HFF-Myc (cell line): ENCODE data around the gene ST3GAL3.
A peak's percentile ranks its signal among the peaks of the same experiment; 100 is the strongest.

ENCODE experiments used
- DNase-seq: peaks from one replicate; pipeline ENCODE4 v3.0.0-alpha.2; 2011; ENCODE audit warnings: low read depth; ENCODE audit errors: extremely low read depth
- H3K4me3 ChIP-seq: replicated peaks from 2 replicates; pipeline ENCODE4 v1.5.1; 2011; ENCODE audit warnings: low read depth, mild to moderate bottlenecking, control low read depth, low read length
- CTCF ChIP-seq: IDR thresholded peaks from 2 replicates; pipeline ENCODE4 v1.5.1; 2012; ENCODE audit warnings: mild to moderate bottlenecking, low read depth, low read length, control low read depth; ENCODE audit errors: missing control alignments

ST3GAL3 gene

GRCh38 chr1:43687301-43688108 is 19.8 kb upstream of the ST3GAL3 start:
- no peak overlapping the region for H3K4me3 ChIP-seq
- TF ChIP-seq CTCF = no peak
- DNase-seq = no peak

GRCh38 chr1:43688109-43688387 is 19.3 kb upstream of the ST3GAL3 start:
- no peak for DNase-seq
- TF ChIP-seq CTCF = no peak
- H3K4me3 ChIP-seq = no peak overlapping the region

- no peak for TF ChIP-seq CTCF
- H3K4me3 ChIP-seq = no peak overlapping the region
Observed at GRCh38 chr1:43688594-43689000, 18.7 kb upstream of the ST3GAL3 start.

GRCh38 chr1:43689289-43689688 is 18.0 kb upstream of the ST3GAL3 start:
- no peak overlapping the region for H3K4me3 ChIP-seq
- no peak for TF ChIP-seq CTCF
- DNase-seq = no peak

More at GRCh38 chr1:43688594-43689000, 18.7 kb upstream of the ST3GAL3 start:
- peak; percentile 73 for DNase-seq

- no peak for TF ChIP-seq CTCF
- no peak overlapping the region for H3K4me3 ChIP-seq
- no peak for DNase-seq
Observed at GRCh38 chr1:43691871-43692815, 15.2 kb upstream of the ST3GAL3 start.

- no peak for TF ChIP-seq CTCF
- H3K4me3 ChIP-seq = no peak overlapping the region
- no peak for DNase-seq
Observed at GRCh38 chr1:43693371-43693770, 14.0 kb upstream of the ST3GAL3 start.
